Activated naive CD4-positive, alpha-beta T cell treated with anti-CD3 and anti-CD28 coated beads, Interleukin-2, amount 50 U/mL, for 16 hours (primary cell): ENCODE data around the gene STX18.

Experiments used
- DNase-seq: peaks from one replicate; pipeline ENCODE4 v3.0.0-alpha.2; 2020

The STX18 gene

DNA sequence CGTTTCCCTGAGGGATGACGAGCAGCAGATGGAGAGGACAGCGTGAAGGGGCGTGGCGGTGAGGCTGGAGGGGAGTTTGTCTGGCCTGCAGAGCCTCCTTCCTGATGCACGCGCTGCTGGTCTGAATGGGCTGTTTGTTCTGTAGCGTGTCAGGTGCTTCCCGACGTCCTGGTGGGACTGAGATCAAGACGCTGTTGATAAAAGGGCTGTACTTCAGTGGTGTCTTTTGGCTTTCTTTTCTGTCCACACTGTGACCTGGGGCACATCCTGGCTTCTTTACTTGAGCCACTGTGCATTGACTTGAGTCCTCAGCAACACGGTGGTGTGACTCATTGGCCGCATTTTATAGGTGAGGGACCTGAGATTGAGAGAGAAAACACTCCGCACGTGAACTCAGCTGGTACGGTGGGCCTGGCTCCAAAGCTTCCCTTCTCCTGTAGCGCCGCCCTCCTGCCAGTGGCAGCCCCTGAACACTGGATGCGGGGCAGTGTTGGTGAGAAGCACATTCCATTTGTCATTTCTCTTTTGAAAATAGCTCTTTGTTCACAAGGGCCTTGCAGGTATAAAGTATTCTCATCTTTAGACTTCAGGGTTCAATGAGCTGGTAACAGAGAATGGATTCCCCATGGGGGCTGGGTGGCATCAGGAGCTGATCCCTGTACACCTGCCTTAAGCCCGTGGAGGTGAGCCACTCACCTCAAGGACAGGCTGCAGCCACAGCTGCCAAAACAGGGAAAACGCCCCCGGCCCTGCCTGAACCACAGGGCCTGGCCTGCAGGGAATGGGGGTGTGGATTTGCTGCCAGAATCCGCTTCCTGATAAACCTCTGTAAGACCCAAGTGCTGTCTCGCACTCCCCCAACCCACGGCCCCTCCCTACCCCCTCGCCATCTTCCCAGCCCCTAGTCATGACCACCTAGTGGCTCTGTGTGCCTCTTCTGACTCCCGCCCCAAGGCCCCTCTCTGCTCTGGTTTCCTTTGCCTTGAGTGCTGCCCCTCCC lies 125.7 kb downstream of the STX18 start:
- no peak for DNase-seq

DNA sequence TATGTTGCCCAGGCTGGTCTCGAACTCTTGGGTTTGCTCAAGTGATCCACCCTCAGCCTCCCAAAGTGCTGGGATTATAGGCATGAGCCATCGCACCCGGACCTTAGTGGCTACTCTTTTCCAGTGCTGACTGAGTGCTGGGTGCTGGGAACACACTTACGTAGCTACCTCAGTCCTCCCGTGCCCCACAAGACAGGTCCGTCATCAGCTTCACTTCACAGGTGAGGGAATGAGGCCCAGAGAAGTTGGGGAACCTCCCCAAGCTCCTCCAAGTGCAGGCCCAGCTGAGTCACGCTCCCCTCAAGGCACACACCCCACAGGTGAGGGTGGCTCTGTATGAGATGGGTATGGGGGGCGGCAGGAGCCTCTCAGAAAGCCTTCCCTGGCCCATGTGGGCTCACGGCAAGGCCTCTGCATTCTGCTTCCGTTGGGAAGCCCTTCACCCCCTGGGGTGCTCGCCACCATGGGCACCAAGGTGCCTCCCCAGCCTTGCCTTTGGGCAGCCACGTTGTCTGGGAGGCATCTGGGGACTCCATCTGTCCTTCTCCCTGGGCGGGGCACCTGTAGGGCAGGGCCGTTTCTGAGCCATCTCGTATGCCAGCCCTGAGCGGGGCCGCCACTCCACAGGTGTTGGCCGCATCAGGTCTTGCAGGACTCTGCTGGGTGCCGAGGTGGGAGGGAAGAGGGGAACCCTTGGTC lies 126.6 kb downstream of the STX18 start:
- DNase-seq = no peak

DNA sequence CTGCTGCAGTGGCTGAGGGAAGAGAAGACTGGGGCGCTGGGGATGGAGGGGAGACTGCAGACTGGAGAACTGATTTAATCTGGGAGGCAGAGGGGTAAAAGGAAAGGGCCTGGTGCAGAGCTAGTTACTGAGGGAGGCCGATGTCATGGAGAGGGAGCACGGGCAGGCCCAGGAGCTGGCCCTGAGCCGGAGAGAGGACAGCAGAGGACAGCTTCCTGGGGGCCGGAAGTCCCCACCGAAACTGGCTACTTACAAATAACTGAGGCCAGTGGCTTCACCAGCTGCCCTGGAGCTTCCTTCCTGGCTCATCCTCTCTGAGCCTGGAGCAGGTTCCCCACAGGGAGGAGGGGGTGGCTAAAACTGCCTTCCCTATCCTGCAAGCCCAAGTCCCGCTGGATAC lies 128.0 kb downstream of the STX18 start:
- DNase-seq = no peak

DNA sequence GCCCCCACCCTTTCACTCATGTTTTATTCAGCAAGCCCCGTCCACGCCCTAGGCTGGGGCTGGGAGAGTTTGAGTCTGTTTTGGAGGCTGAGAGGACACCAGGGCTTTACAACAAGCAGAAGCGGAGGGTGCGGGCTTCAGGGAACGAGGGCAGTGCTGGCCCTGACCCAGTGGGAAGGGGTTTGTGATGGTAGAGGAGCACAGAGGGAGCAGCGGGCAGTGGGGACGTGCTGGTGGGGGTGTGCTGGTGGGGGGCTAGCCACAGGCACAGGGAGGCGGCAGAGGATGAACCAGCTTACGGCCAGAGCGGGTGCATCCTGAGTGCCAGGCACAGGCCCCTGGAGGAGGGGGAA lies 128.5 kb downstream of the STX18 start:
- DNase-seq = no peak

DNA sequence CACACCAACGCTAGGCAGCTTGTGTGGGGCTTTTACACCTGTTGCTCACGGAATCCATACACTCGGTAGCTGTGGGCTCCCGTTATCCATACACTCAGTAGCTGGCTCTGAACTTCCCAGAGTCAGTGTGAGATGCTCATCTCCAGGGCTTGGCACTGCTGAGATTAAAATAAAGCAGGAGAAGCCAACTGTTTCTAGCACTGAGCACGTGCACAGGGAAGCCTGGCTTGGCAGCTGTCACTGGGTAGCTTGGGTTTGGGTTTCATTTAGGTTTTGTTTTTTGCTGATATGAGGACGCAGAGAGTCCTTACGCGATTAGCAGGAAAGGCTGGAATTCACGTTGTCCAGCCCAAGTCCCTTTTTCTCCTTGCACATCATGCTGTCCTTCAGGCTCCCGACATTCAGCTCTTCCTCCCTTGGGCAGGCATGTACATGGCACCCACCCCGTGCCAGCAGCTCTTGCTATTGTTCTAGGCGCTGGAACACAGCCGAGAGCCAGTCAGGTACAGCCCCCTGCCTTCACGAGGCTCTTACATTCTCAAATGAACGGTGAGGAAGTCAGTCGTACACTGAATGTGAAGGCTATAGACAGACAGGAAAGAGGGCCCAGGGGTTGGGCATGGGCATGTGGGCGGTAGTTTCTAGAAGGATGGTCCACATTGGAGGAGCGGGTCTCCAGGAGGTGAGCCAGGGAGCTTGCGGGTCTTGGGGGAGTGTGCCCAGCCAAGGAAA lies 129.0 kb downstream of the STX18 start:
- no peak for DNase-seq

DNA sequence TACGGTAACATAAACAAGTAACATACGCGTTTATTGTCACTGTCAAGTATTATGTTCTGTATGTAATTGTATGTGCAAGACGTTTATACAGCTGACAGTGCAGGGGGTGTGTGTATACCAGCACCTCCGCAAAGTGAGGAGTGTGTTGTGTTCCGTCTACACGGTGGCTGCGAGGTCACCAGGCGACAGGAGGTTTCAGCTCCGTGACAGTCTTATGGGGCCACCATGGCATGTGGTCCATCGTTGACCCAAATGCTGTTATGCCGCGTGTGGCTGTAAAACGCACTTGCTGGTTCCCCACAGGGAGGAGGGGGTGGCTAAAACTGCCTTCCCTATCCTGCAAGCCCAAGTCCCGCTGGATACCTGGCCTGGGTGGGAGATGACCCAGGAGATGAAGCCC lies 129.9 kb downstream of the STX18 start:
- DNase-seq = no peak

DNA sequence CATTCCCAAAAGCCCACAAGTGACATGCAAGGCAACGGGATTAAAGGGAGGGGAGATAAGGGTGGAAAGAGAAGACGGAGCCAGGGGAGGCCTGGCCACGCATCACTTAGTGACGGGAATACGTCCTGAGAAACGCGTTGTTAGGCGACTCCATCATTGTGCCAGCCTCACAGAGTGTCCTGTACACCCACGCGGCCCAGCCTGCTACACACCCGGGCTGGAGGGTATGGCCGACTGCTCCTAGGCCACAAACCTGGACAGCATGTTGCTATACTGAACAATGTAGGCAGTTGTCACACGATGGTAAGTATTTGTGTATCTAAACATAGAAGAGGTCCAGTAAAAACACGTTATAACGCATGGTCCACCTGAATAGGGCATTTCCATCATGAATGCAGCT lies 131.6 kb downstream of the STX18 start:
- DNase-seq = no peak

DNA sequence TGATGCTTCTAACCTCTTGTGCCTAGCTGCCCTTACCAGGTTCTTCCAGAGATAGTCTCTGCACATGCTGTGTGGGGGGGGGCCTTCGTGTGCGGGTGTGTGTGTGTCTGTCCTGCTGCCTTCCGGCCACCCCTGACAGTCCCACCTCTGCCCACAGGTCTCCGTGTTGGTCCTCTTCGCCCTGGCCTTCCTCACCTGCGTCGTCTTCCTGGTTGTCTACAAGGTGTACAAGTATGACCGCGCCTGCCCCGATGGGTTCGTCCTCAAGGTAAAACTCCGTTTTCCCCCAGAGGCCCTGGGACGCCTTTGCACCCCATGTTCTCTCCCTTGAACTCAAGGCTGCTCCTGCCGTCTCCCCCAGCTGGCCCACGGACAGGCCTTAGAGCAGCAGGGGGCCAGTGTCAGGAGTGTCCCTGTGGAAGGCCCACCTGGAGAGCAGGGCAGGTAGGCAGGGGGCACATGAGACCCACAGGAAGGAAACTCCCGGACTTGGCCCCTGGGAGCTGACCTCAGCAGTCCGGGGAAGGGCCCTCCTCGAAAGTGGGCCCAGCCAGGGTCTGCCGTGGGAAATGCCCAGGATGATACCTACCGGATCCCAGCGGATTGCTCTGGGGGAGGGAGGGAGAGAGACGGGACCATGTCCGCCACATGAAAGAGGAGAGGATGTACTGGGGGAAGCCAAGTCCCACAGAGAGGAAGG lies 132.3 kb downstream of the STX18 start:
- DNase-seq = no peak

DNA sequence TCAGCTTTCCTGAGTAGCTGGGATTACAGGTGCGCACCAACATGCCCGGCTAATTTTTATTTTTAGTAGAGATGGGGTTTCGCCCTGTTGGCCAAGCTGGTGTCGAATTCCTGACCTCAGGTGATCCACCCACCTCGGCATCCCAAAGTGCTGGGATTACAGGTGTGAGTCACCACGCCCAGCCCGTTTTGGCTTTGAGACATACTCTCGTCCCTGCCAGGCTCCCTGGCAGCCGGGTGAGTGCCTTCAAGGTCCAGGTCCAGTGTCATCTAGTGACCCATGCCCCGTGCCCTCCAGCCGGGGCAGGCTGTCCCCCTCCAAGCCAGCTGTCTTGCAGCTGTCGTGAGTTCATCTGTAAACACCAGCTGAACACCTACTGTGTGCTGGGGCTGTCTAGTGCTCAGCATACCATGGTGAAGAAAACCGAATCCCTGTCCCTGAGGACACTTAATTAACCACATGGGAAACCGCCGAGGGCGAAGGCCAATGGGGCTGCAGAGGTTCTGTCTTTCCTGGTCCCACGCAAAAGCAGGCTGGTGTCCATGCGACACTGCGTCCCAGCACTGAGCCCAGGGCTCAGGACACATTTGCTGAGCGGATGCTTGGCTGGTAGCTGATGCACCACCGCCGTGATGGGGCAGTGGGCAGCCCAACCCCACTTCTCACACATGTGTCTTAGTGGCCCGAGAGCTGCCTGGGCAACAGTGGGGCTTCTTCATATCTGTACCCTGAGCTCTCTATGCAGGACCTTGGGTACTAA lies 133.1 kb downstream of the STX18 start:
- DNase-seq = no peak

DNA sequence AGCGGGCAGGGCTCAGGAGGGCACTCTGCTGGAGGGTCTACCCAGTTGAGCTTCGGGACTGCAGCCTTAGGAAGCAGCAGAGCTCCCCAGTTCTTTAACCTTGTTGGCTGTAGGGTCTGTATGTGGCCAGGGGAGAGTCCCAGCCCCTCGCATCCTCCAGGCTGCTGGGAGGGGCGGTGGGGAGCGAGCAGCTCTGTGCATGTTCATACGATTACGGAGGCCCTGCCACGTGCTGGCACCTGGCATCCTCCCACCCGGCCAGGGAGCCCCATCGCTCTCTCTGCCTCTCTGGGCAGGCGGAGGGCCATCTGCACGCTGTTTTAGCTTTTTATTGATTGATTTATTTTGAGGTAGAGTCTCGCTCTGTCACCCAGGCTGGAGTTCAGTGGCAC lies 133.7 kb downstream of the STX18 start:
- no peak for DNase-seq

DNA sequence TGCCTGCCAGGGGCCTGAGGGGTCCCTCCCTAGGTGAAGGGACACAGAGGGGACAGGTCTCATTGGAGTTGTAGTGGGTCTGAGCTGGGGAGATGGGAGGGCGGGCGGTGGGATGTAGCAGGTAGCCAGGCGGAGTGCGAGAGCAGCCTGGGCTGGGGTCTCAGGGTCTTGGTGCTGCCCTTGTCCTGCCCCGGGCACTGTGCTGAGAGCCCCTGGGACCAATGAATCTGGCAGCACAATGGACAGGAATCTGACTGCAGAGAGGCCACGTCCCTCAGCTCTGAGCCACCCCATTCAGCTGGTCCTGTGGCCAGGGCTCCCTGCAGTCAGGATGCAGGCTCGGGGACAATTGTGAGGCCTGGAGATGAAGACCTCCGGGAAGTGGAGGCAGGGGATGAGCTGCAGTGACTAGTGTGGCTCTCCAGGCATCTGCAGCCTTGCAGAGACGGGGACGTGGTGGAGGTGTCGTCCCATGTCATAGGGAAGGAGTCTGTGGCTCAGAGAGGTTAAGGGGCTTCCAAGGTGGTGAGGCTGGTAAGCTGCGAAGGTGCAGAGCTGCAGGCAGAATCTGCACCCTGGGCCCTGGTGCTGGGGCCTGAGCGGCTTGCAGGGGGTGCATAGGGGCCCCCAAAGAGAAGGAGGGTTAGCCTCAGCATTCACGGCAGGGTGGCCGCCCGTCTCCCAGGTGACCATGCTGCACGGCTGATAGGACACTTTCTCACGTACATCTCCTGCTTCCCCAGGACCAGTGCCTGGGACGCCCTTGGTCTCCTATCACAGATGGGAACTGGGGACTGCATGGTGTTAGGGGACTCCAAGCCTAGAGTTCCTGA lies 134.3 kb downstream of the STX18 start:
- DNase-seq = no peak

DNA sequence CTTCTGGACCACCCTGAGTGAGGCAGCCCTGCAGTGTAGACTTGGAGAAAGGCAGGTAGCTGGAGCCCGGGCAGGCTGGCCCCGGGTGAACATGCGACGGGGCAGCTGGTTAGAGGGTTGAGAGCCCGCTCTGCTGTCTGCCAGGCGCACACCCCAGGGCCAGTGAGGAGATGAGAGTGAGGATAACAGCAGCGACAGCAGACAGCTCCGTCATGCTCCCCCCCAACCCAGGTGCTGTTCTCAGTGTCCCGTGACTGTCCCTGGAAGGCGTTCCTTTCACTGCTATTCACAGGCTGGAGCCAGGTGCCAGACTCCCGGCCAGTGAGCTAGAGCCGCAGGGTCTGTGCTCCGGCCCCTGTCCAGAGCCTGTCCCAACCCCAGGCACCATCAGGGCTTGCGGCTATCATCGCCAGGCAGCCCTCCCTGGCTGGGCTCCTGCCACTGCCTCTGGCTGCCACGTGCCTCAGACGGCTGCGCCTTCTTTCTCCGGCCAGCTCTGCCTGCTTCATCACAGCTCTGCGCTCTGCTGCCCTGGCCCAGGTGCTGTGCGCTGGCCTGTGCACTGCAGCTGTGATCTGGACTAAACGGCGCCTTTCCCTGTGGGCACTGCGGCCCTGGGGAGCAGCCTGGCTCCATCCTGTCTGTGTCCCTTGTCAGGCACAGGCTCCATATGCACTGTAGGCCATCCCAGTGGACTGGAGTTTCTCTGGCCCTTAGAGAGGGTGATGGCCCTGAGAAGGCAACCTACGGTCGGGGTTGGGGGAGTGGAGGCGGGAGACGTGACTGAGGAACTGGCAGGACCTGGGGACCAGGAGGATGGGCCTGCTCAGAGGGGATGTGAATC lies 135.2 kb downstream of the STX18 start:
- DNase-seq = no peak

DNA sequence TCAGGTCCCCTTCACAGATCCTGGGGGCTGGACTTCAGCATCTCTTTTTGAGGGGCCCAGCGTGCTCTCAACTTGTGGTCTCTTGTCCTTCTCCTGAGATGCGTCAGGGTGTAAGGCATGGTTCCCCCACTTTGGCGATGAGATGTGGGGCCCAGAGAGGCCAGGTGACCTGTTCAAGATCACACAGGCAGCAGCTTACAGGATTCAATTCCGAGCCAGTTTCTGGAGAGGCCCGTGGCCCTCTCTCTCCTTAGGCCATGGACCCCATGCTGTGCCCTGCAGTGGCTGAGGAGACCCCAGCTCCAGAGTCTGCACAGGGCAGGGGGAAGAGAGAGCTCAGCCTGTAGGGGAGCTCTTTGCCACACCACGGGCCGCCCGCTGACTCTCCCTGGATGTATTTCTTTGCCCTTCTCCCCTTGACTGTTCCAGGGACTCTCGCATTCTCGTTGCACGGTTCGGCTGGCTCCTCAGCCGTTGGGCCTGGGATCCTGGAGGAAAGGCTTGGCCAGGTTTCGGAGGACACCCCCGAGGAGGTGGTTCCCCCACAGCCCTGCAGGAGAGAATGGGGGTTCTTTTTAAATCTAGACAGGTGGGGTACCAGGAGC lies 136.4 kb downstream of the STX18 start:
- DNase-seq = no peak

DNA sequence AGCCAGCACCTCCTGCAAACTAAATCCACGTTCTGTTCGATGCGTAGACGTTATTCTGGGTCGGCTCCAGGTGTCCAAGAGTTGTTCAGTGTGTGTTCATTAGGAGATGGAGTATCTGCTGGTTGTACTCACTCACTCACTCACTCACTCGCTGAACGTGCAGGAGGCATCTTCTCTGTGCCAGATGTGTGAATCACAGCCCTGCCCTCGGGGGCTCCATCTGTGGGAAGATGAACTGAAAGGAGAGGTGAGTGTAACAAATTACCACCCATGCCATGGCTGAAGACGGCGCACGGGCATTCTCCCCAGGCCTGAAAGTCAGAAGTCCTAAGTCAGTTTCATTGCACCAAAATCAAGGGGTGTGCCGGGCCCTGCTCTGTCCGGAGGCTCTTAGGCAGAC lies 138.9 kb downstream of the STX18 start:
- no peak for DNase-seq

DNA sequence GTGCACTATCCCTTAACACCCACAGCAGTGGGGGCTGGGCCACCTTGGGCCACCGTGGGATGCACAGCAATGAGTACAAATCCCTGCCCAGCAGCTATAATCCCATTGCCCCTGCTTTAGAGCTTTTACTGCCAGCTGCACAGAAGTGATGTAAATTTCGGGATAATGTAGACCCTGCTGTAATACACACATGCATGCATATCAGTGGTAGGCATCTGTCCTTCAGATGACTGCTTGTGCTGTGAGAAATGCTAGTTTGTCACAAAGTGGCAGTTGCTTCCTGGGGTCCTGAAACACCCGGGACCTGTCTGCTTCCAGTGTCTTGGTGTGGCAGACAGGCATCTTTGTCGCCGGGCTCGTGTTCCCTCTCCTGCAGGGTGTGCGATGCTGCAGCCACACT lies 140.8 kb downstream of the STX18 start:
- no peak for DNase-seq

DNA sequence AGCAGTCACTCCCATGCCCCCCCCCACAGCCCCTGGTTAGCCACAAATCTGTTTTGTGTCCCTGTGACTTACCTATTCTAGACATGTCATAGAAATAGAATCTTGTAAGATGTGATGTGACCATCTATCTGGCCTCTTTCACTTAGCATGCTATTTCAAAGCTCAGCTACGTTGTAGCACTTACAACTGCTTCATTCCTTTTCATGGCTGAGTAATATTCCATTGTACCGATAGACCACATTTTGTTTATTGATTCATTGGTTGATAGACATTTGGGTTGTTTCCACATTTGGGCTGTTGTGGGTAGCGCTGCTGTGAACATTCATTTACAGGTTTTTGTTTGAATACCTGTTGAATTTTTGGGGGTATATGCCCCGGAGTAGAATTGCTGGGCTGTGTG lies 143.4 kb downstream of the STX18 start:
- no peak for DNase-seq

DNA sequence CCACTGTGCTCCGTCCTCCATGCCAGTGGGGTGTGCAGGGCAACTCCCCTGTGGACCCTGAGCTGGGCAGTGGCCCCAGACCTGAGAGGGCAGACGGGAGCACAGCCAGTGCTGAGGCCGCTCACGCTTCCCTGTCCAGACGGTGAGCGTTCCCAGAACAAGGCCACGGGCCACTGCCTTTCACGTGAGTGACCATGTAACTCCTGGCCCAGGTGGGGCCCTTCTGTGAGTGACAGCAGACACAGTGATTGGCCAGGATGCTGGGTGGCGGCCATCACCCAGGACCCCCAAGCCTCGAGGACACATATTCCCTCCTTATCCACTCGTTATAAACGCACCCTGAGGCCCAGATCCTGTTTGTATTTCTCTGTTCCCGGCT lies 144.4 kb downstream of the STX18 start:
- no peak for DNase-seq

DNA sequence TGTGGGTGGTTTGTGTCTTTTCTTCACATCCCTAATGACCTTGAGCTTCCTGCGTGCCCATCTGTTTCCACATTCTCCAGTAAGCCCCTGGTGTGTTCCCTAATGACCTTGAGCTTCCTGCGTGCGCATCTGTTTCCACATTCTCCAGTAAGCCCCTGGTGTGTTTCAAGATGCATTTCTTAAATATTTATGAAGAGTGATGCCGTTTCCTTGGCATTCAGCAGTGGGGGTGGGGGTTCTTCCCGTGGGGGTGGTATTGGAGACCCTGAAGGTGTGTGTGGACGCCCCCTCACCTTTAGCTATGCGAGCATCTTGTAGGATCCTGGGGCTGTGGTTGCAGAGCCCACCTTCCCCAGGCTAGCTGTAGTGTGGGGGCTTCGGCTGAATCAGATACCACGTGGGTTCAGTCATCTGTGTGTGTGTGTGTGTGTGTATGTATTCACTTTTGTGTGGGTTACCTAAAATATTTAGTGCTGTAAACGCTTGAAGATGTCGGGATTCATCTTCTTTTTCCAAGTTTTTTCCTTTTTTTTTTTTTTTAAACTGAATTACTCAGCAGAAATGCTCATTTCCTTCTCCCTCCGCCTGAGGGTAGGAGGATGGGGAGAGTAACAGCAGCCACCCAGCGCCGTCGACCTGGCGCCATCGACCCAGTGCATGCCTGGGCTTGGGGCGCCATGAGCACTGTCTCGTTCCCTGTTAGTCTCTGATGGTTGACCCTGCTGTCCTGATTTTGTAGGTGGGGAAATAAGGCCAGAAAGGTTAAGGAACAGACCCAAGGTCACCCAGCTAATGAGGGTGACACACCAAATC lies 145.0 kb downstream of the STX18 start:
- DNase-seq = no peak
